ENCODE data around the gene POR.

DNA sequence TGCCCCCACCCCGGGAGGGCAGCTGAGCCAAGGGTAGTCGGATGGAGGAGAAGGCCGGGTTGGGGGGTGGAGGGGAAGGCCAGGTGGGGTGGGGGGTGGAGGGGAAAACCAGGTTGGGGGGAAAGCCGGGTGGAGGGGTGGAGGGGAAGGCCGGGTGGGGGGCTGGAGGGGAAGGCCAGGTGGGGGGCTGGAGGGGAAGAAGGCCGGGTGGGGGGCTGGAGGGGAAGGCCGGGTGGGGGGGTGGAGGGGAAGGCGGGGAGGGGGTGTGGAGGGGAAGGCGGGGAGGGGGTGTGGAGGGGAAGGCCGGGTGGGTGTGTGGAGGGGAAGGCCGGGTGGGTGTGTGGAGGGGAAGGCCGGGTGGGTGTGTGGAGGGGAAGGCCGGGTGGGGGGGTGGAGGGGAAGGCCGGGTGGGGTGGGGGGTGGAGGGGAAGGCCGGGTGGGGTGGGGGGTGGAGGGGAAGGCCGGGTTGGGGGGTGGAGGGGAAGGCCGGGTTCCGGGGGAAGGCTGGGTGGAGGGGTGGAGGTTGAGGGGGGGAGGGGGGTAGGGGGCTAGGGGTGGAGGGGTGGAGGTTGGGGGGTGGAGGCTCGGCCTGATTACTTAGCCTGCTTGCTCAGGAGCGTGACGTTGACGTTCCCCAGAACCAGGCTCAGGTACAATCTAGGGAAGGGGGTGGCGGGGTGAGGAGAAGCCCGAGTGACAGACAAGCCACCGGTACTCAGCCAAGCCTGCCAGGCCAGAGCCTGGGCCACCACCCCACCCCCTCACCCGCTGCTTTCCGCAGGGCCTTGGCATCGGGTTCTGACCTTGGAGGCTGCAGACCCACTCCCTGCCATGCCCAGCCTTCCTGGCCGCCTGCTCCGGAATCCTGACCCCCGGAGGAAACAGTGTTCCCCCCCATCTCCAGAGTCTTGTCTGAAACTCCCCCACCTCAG lies 73.9 kb downstream of the POR start:
- TF ChIP-seq FOXA1 (IDR thresholded peaks at IDR 0.05) (no peak), TAF1 (conservative IDR thresholded peaks at IDR 0.05) (no peak), RAD21 (IDR thresholded peaks at IDR 0.05) (no peak), RXRA (IDR thresholded peaks at IDR 0.05) (no peak)
- TF ChIP-seq, protein P1, sequence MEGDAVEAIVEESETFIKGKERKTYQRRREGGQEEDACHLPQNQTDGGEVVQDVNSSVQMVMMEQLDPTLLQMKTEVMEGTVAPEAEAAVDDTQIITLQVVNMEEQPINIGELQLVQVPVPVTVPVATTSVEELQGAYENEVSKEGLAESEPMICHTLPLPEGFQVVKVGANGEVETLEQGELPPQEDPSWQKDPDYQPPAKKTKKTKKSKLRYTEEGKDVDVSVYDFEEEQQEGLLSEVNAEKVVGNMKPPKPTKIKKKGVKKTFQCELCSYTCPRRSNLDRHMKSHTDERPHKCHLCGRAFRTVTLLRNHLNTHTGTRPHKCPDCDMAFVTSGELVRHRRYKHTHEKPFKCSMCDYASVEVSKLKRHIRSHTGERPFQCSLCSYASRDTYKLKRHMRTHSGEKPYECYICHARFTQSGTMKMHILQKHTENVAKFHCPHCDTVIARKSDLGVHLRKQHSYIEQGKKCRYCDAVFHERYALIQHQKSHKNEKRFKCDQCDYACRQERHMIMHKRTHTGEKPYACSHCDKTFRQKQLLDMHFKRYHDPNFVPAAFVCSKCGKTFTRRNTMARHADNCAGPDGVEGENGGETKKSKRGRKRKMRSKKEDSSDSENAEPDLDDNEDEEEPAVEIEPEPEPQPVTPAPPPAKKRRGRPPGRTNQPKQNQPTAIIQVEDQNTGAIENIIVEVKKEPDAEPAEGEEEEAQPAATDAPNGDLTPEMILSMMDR (IDR thresholded peaks at IDR 0.05; ENCODE audit: low read depth, low read length, missing input control), result no peak
- TF ChIP-seq, protein P2, sequence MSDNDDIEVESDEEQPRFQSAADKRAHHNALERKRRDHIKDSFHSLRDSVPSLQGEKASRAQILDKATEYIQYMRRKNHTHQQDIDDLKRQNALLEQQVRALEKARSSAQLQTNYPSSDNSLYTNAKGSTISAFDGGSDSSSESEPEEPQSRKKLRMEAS (IDR thresholded peaks at IDR 0.05), result no peak
- TF ChIP-seq, protein P3, sequence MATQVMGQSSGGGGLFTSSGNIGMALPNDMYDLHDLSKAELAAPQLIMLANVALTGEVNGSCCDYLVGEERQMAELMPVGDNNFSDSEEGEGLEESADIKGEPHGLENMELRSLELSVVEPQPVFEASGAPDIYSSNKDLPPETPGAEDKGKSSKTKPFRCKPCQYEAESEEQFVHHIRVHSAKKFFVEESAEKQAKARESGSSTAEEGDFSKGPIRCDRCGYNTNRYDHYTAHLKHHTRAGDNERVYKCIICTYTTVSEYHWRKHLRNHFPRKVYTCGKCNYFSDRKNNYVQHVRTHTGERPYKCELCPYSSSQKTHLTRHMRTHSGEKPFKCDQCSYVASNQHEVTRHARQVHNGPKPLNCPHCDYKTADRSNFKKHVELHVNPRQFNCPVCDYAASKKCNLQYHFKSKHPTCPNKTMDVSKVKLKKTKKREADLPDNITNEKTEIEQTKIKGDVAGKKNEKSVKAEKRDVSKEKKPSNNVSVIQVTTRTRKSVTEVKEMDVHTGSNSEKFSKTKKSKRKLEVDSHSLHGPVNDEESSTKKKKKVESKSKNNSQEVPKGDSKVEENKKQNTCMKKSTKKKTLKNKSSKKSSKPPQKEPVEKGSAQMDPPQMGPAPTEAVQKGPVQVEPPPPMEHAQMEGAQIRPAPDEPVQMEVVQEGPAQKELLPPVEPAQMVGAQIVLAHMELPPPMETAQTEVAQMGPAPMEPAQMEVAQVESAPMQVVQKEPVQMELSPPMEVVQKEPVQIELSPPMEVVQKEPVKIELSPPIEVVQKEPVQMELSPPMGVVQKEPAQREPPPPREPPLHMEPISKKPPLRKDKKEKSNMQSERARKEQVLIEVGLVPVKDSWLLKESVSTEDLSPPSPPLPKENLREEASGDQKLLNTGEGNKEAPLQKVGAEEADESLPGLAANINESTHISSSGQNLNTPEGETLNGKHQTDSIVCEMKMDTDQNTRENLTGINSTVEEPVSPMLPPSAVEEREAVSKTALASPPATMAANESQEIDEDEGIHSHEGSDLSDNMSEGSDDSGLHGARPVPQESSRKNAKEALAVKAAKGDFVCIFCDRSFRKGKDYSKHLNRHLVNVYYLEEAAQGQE (IDR thresholded peaks at IDR 0.05), result no peak
- TF ChIP-seq, protein P4, sequence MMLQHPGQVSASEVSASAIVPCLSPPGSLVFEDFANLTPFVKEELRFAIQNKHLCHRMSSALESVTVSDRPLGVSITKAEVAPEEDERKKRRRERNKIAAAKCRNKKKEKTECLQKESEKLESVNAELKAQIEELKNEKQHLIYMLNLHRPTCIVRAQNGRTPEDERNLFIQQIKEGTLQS (IDR thresholded peaks at IDR 0.05), result no peak

Data from liver (tissue), 3 donors.